GM12878 (cell line): Measurements from ENCODE around the gene TRABD2A. TPM values are rescaled to one million over a fixed set of nuclear protein-coding genes. Genes with fewer than 3 reads are reported as not detected.

Experiments
- ATAC-seq: fragments of 200-7000 bp; cut with Tn5 transposase; 3 replicates; pipeline ENCODE4 v1.9.1; 2020; ENCODE audit warnings: mild to moderate bottlenecking, moderate library complexity
- BruUV-seq: library from RNA; stranded (reverse); fragments of 400-500 nt; replicated peaks from 2 replicates; lab custom pipeline; 2021; lab: Mats Ljungman, UMichigan
- CTCF ChIA-PET: fragments of 300-600 bp; sonication (Branson Sonifier 250); formaldehyde crosslinking; extraction: SDS; loops from one replicate; lab custom pipeline; 2021; ENCODE audit warnings: inconsistent platforms; lab: Yijun Ruan, JAX
- POLR2A ChIA-PET: fragments of 350-600 bp; formaldehyde crosslinking; extraction: SDS; loops from one replicate; lab custom pipeline; 2021; ENCODE audit warnings: inconsistent platforms; lab: Charles Lee
- RAD21 ChIA-PET: fragments of 300-600 bp; sonication (Branson Sonifier 250); formaldehyde crosslinking; loops from one replicate; lab custom pipeline; 2023; ENCODE audit warnings: antibody characterized with exemption; ENCODE audit not compliant: unreplicated experiment; lab: Charles Lee
- SMC1A ChIA-PET: fragments of 300-600 bp; sonication (Branson Sonifier 250); formaldehyde crosslinking; loops from one replicate; lab custom pipeline; 2023; ENCODE audit not compliant: unreplicated experiment, uncharacterized antibody; lab: Charles Lee
- DNase-seq: peaks from one replicate; pipeline ENCODE4 v3.0.0-alpha.2; 2011; ENCODE audit warnings: low read depth, low spot score
- FAIRE-seq: peaks from 3 replicates; lab custom pipeline; 2011; peaks lifted over from hg19 to GRCh38; lab: Jason Lieb, UNC
- H2AFZ ChIP-seq: 2 replicates; pipeline ENCODE4 v1.6.0; 2011; ENCODE audit warnings: low read depth, low read length, control low read depth; ENCODE audit not compliant: control insufficient read depth
- H3K27ac ChIP-seq: 2 replicates; pipeline ENCODE4 v1.5.1; 2011; ENCODE audit warnings: control low read depth; ENCODE audit not compliant: control insufficient read depth, insufficient read depth
- H3K27me3 ChIP-seq, 2 experiments: replicated peaks in 1 of 2; 2 replicates each; pipeline versions ENCODE4 v1.6.0 to v1.6.1; 2011; ENCODE audit warnings: low read length in 1 of 2; ENCODE audit not compliant: control insufficient read depth in 2 of 2, insufficient read depth in 2 of 2
- H3K36me3 ChIP-seq, 2 experiments: 2 replicates each; pipeline ENCODE4 v1.5.1; 2011; ENCODE audit warnings: low read length in 1 of 2; ENCODE audit not compliant: control insufficient read depth in 2 of 2, insufficient read depth in 2 of 2
- H3K4me1 ChIP-seq: 2 replicates; pipeline ENCODE4 v1.6.1; 2011; ENCODE audit warnings: mild to moderate bottlenecking, low read length, moderate library complexity, mixed read lengths; ENCODE audit not compliant: control insufficient read depth, insufficient read depth
- H3K4me2 ChIP-seq: 2 replicates; pipeline ENCODE4 v1.6.0; 2011; ENCODE audit warnings: control low read depth; ENCODE audit not compliant: control insufficient read depth, insufficient read depth
- H3K4me3 ChIP-seq: fragments of 200-600 bp; sonication (generic); 2 replicates; pipeline ENCODE4 v1.5.1; 2016
- H3K79me2 ChIP-seq: 2 replicates; pipeline ENCODE4 v1.6.0; 2011; ENCODE audit warnings: low read length; ENCODE audit not compliant: control insufficient read depth, insufficient read depth
- H3K9ac ChIP-seq: 2 replicates; pipeline ENCODE4 v1.8.0; 2011; ENCODE audit warnings: low read length, control low read depth, mixed read lengths; ENCODE audit not compliant: control insufficient read depth, insufficient read depth
- H3K9me3 ChIP-seq: replicated peaks from 3 replicates; pipeline ENCODE4 v1.5.1; 2011; ENCODE audit warnings: mild to moderate bottlenecking, low read length; ENCODE audit not compliant: control insufficient read depth, insufficient read depth
- H4K20me1 ChIP-seq: 2 replicates; pipeline ENCODE4 v1.6.0; 2011; ENCODE audit not compliant: control insufficient read depth, insufficient read depth
- CEBPB ChIP-seq, 2 experiments: fragments of 150-350 bp in 1 of 2; IDR thresholded peaks; 2 replicates each; pipeline ENCODE4 v1.6.1; 2012 to 2014; ENCODE audit warnings: low read depth in 2 of 2, low read length in 2 of 2, borderline replicate concordance in 1 of 2, inconsistent platforms in 1 of 2
- CTCF ChIP-seq, 3 experiments: IDR thresholded peaks in 2 of 3; conservative IDR thresholded peaks in 1 of 3; 2 replicates each; pipeline ENCODE4 v1.5.1; 2011; ENCODE audit warnings: low read depth in 3 of 3, low read length in 3 of 3, mild to moderate bottlenecking in 3 of 3, control low read depth in 2 of 3, moderate library complexity in 2 of 3, inconsistent platforms in 1 of 3, mixed read lengths in 1 of 3; ENCODE audit not compliant: control insufficient read depth in 2 of 3, insufficient read depth in 1 of 3; ENCODE audit errors: extremely low read depth in 1 of 3
- EP300 ChIP-seq, 2 experiments: fragments of 150-350 bp in 1 of 2; IDR thresholded peaks; 2 replicates each; pipeline ENCODE4 v1.6.1; 2011 to 2012; ENCODE audit warnings: low read depth in 2 of 2, low read length in 2 of 2, borderline replicate concordance in 1 of 2, improper control_type of control experiment in 1 of 2, inconsistent platforms in 1 of 2; ENCODE audit not compliant: control insufficient read depth in 1 of 2
- JUND ChIP-seq: IDR thresholded peaks from 2 replicates; pipeline ENCODE4 v1.6.1; 2012; ENCODE audit warnings: low read depth, mild to moderate bottlenecking, low read length, improper control_type of control experiment, moderate library complexity
- MLLT1 ChIP-seq: fragments of 450-650 bp; IDR thresholded peaks from 2 replicates; pipeline ENCODE4 v1.6.1; 2016; ENCODE audit warnings: mild to moderate bottlenecking
- NR2C1 ChIP-seq: fragments of 450-650 bp; IDR thresholded peaks from 2 replicates; pipeline ENCODE4 v1.6.1; 2017; ENCODE audit warnings: antibody characterized with exemption, mild to moderate bottlenecking, moderate library complexity
- SUZ12 ChIP-seq: fragments of 200-600 bp; sonication (generic); IDR thresholded peaks from one replicate; pipeline ENCODE4 v1.6.1; 2018; ENCODE audit warnings: antibody characterized with exemption, mild to moderate bottlenecking; ENCODE audit not compliant: unreplicated experiment
- ZNF24 ChIP-seq: fragments of 450-650 bp; IDR thresholded peaks from 2 replicates; pipeline ENCODE4 v1.6.1; 2017; ENCODE audit warnings: antibody characterized with exemption, mild to moderate bottlenecking
- ZNF622 ChIP-seq: fragments of 450-650 bp; IDR thresholded peaks from 2 replicates; pipeline ENCODE4 v1.6.1; 2017; ENCODE audit warnings: mild to moderate bottlenecking, inconsistent platforms
- WGBS: methylation state at CpG from one replicate; pipeline ENCODE4 v1.1.6; 2016; ENCODE audit warnings: low lambda C conversion rate; ENCODE audit not compliant: insufficient replicate concordance, insufficient coverage; ENCODE audit errors: missing lambda C conversion rate; 5-methylcytosine and 5-hydroxymethylcytosine counted together
- in situ Hi-C: fragments of 300-500 bp; cut with MboI; formaldehyde crosslinking; loops from 9 replicates; pipeline ENCODE4 v1.14.3; 2018; ENCODE audit warnings: mixed read lengths
- intact Hi-C: fragments of 100-400 bp; cut with micrococcal nuclease; formaldehyde crosslinking; loops from one replicate; pipeline ENCODE4 v1.14.2; 2022; ENCODE audit not compliant: unreplicated experiment
- polyA plus RNA-seq, 11 experiments: library from polyadenylated mRNA; depleted of rRNA in 4 of 11; unstranded in 6 of 11; stranded (reverse) in 5 of 11; fragments of >200 nt; fragmentation: Nextera tagmentation in 4 of 11; fragmentation: Illumina TruSeq in 1 of 11; extraction: Ambion mirVana in 4 of 11; extraction: Trizol in 1 of 11; gene quantifications; 1 replicate in 1 of 11; 2 replicates in 10 of 11; pipeline versions ENCODE4 v1.2.1 to v1.2.3, GENCODE V29; 2011 to 2016; ENCODE audit warnings: inconsistent platforms in 2 of 11, missing spikeins in 2 of 11, low read depth in 1 of 11
- total RNA-seq, 4 experiments: library from RNA; depleted of rRNA in 3 of 4; stranded (reverse); fragments of >200 nt in 3 of 4; fragmentation: Illumina TruSeq in 1 of 4; extraction: Trizol in 1 of 4; gene quantifications; 2 replicates each; pipeline versions ENCODE4 v1.2.1 to v1.2.3, GENCODE V29; 2013 to 2021

The TRABD2A gene
- total and polyA plus RNA-seq, 10 of the 15 experiments (the other 5 are each of a cell fraction or from before 2014, with no cell fraction given): 1.4 to 7.6 (median 4.1) TPM

DNA sequence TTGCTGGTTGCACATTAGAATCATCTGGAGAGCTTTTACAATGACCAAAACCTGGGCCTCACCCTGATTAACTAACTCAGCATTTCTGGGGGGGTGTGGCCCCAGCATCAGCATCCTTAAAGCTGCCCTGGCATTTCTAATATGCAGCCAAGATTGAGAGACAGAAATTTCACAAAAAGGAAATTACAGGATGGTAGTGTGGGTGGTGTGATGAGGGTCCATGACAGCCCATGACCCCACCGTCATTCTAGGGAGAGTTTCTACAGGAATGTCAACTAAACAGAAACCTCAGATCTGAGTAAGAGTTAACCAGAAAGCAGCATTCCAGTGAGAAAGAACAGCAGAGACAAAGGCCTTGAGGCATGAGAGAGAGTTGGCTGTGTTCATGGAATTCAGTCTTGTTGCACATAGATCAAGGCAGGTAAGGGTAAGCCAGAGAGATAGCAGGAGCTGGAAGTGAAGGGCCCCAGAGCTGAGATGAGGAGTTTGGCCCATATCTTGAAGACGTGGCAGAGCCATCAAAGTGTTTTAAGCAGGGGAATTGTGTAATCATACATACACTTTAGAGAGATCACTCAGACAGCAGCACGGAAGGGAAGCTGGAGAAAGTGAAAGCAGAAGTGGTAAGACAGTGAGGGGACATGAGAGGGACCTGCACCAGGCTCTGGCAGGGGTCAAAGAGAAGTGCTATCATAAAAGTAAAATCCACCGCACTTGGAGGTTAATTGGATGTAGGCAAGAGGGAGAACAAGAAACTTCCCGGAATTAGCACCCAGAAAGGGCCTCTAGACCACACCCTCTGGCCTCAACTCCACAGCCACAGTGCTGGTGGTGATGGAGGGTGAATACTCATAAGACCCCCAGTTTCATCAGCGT is 7.8 kb upstream of the TRABD2A start (continued):
- TF ChIP-seq MLLT1 (0 out of 2 replicates have a peak, but pooled peaks have one; percentile 38), NR2C1 (peak; percentile 60; the same call in 1 of the 2 replicates), EP300 (IDR thresholded peaks at IDR 0.05; ENCODE audit: borderline replicate concordance in 1 of 2, control insufficient read depth in 1 of 2, low read depth in 2 of 2, low read length in 2 of 2) (peak in 1 of 2 experiments; percentile 61; a peak in 1 of 4 replicates), CEBPB (IDR thresholded peaks at IDR 0.05; ENCODE audit: borderline replicate concordance in 1 of 2, low read depth in 2 of 2, low read length in 2 of 2) (0 out of 4 replicates have a peak, but pooled peaks of 1 of the 2 experiments have one; percentile 27), JUND (no peak)

- H3K4me1 ChIP-seq: peaks cover 13% of the 10 kb centered on the region
- intact Hi-C loops: no loop called here
- RAD21 ChIA-PET: interaction anchor here (1.2 to 6.7 kb wide), 4 partner anchors 12 to 39 kb away, joined by 3 to 44 read pairs (median 36); partner anchors contain the start of gene TMSB10
- no peaks in the 10 kb centered on the region for H3K9me3 ChIP-seq
- no peak for ATAC-seq
- no peak overlapping the region for H2AFZ ChIP-seq
- TF ChIP-seq CTCF (IDR thresholded peaks at IDR 0.05 in 2 of 3, conservative IDR thresholded peaks at IDR 0.05 in 1 of 3; ENCODE audit: control insufficient read depth in 2 of 3, extremely low read depth in 1 of 3, insufficient read depth in 1 of 3, low read depth in 3 of 3, low read length in 3 of 3) (no peak), SUZ12 (no peak), ZNF622 (no peak), ZNF24 (no peak)
- TF ChIP-seq, all 136 proteins: peak for 0
- ChIA-PET POLR2A (interaction anchor here (1.4 kb wide), 1 partner anchor 13 kb away, joined by 4 read pairs; no protein-coding TSS in a partner anchor), CTCF (interaction anchor here (0.9 to 4.1 kb wide), 5 partner anchors 11 to 59 kb away, joined by 3 to 40 read pairs (median 5); no protein-coding TSS in a partner anchor), SMC1A (interaction anchor here (0.7 to 5.8 kb wide), 7 partner anchors 9 to 69 kb away, joined by 3 to 31 read pairs (median 3); partner anchors contain the start of gene TMSB10)
- BruUV-seq: no TSS peak
- Histone ChIP-seq H3K4me3 (no peak overlapping the region), H4K20me1 (no peaks in the 10 kb centered on the region), H3K27ac (no peak overlapping the region), H3K27me3 (0 out of 4 replicates have a peak, but pooled peaks cover 0 to 3% of the 10 kb centered on the region in 2 experiments), H3K79me2 (no peaks in the 10 kb centered on the region), H3K36me3 (no peaks in the 10 kb centered on the region), H3K4me2 (no peak overlapping the region), H3K9ac (no peak overlapping the region)
- in situ Hi-C loops: loop anchor here (10.0 kb wide), 1 partner anchor 398 kb away; no protein-coding TSS in a partner anchor
- no peak for DNase-seq
- 85% methylated on average over 6 of the region's 6 CpGs for WGBS
- FAIRE-seq: no peak
Observed at GRCh38 chr2:84886791-84887190, 5.9 kb upstream of the TRABD2A start.
